Keratinocyte (primary cell): ENCODE data around the gene SKIDA1. TPM values are rescaled to one million over a fixed set of nuclear protein-coding genes. Genes with fewer than 3 reads are reported as not detected.

Experiments used
- DNase-seq: peaks from one replicate; pipeline ENCODE4 v3.0.0-alpha.2; 2011; ENCODE audit warnings: low read depth, missing footprints, low spot score
- FAIRE-seq: peaks from 2 replicates; lab custom pipeline; 2011; peaks lifted over from hg19 to GRCh38; lab: Jason Lieb, UNC
- H2AFZ ChIP-seq: 2 replicates; pipeline ENCODE4 v1.6.0; 2012; ENCODE audit warnings: low read length, control low read depth, inconsistent platforms; ENCODE audit not compliant: control insufficient read depth
- H3K27ac ChIP-seq: 2 replicates; pipeline ENCODE4 v1.5.1; 2011; ENCODE audit warnings: low read length; ENCODE audit not compliant: control insufficient read depth, insufficient read depth
- H3K27me3 ChIP-seq: 3 replicates; pipeline ENCODE4 v1.6.0; 2011; ENCODE audit warnings: low read length; ENCODE audit not compliant: control insufficient read depth, insufficient read depth; ENCODE audit errors: extremely low read depth
- H3K36me3 ChIP-seq, 2 experiments: 2 replicates in 1 of 2; 3 replicates in 1 of 2; pipeline ENCODE4 v1.5.1; 2011; ENCODE audit warnings: low read length in 2 of 2, mild to moderate bottlenecking in 1 of 2; ENCODE audit not compliant: control insufficient read depth in 2 of 2, insufficient read depth in 2 of 2; ENCODE audit errors: extremely low read depth in 1 of 2
- H3K4me1 ChIP-seq: 3 replicates; pipeline ENCODE4 v1.5.1; 2011; ENCODE audit warnings: low read length; ENCODE audit not compliant: control insufficient read depth, insufficient read depth; ENCODE audit errors: extremely low read depth
- H3K4me2 ChIP-seq: 3 replicates; pipeline ENCODE4 v1.6.0; 2011; ENCODE audit warnings: low read depth, low read length; ENCODE audit not compliant: control insufficient read depth, insufficient read depth; ENCODE audit errors: extremely low read depth
- H3K4me3 ChIP-seq, 3 experiments: fragments of 200-600 bp in 1 of 3; sonication (generic) in 1 of 3; 2 replicates in 2 of 3; 3 replicates in 1 of 3; pipeline ENCODE4 v1.5.1; 2011 to 2016; ENCODE audit warnings: low read length in 3 of 3, mild to moderate bottlenecking in 3 of 3, control low read depth in 2 of 3, inconsistent platforms in 1 of 3, low read depth in 1 of 3, mixed read lengths in 1 of 3, mixed run types in 1 of 3, moderate library complexity in 1 of 3; ENCODE audit not compliant: control insufficient read depth in 2 of 3, insufficient read depth in 2 of 3; ENCODE audit errors: extremely low read depth in 1 of 3
- H3K79me2 ChIP-seq: 2 replicates; pipeline ENCODE4 v1.6.0; 2012; ENCODE audit warnings: low read length; ENCODE audit not compliant: control insufficient read depth, insufficient read depth
- H3K9ac ChIP-seq: 3 replicates; pipeline ENCODE4 v1.6.0; 2011; ENCODE audit warnings: low read length; ENCODE audit not compliant: control insufficient read depth, insufficient read depth; ENCODE audit errors: extremely low read depth
- H3K9me1 ChIP-seq: 3 replicates; pipeline ENCODE4 v1.6.0; 2011; ENCODE audit warnings: low read length; ENCODE audit not compliant: control insufficient read depth, insufficient read depth; ENCODE audit errors: extremely low read depth
- H3K9me3 ChIP-seq: 2 replicates; pipeline ENCODE4 v1.5.1; 2012; ENCODE audit warnings: low read depth, low read length; ENCODE audit not compliant: control insufficient read depth
- H4K20me1 ChIP-seq: 3 replicates; pipeline ENCODE4 v1.6.0; 2011; ENCODE audit warnings: low read length; ENCODE audit not compliant: control insufficient read depth, insufficient read depth; ENCODE audit errors: extremely low read depth
- CTCF ChIP-seq, 3 experiments: IDR thresholded peaks in 1 of 3; conservative IDR thresholded peaks in 1 of 3; optimal IDR thresholded peaks in 1 of 3; 2 replicates in 2 of 3; 3 replicates in 1 of 3; pipeline versions ENCODE3 to v1.5.1; 2011; ENCODE audit warnings: low read length in 3 of 3, mild to moderate bottlenecking in 3 of 3, moderate library complexity in 2 of 3, control low read depth in 1 of 3, inconsistent platforms in 1 of 3; ENCODE audit not compliant: insufficient read depth in 2 of 3; ENCODE audit errors: extremely low read depth in 1 of 3
- EZH2 ChIP-seq: IDR thresholded peaks from one replicate; pipeline ENCODE4 v1.6.1; 2012; ENCODE audit warnings: inconsistent platforms, mild to moderate bottlenecking, low read length, moderate library complexity
- dilution Hi-C: fragments of 300-500 bp; cut with MboI; formaldehyde crosslinking; loops from one replicate; pipeline ENCODE4 v1.7.0; 2020; ENCODE audit warnings: low sequenced_read_pairs; ENCODE audit not compliant: extremely low pct_ligation_motif_present
- polyA plus RNA-seq, 5 experiments: library from polyadenylated mRNA; depleted of rRNA in 3 of 5; stranded (reverse) in 3 of 5; stranded (forward) in 1 of 5; unstranded in 1 of 5; fragments of >200 nt; gene quantifications; 1 replicate in 1 of 5; 2 replicates in 3 of 5; 3 replicates in 1 of 5; pipeline versions ENCODE4 v1.2.1 to v1.2.3, GENCODE V29; 2011 to 2012; ENCODE audit warnings: missing spikeins in 2 of 5, low read depth in 1 of 5, low replicate concordance in 1 of 5

Gene SKIDA1
- polyA plus RNA-seq, 1 donor (not counting 4 experiments of a cell fraction or from before 2014, with no cell fraction given): 0.13 TPM

DNA sequence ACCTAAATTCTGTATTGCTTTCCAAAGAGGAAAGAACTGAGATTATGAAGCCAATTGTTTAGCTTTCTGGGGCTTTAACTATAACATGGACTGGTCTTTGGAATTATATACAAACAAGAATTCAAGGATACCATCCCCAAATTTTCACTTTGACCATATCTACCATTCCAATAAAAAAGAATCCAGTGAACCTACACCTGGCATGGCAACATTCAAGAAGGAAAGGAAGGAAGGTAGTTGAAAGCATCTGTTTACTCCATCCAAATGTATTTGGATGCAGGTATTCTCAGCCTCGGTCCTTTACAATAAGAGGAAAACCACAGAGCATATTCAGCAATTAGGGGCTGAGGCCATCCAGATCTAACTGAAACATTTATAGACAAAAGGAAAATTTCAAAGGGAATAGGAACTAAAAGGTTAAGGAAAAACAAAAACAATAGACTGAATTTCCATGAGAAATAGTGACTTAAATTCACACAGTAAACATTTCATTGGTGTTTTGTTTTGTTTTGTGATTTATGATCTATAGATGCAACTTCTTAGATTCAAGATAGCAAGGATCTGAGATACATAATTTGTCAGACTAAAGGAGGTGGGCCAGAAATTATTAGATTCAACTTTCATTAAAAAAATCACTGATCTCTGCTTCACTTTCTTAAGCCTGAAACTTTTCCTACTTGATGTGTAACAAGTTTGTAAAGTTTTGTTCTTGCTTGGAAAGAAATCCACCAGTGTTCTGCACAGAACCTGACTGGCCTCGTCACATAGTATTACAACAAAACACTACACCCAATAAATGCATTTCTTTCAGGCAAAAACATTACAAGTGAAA, 12.7 kb downstream of the SKIDA1 start:
- Histone ChIP-seq H2AFZ (no peak overlapping the region), H3K27me3 (no peaks in the 10 kb centered on the region), H3K9me1 (no peaks in the 10 kb centered on the region), H3K4me3 (peak overlapping the region in 1 of 3 experiments; percentile 13), H3K36me3 (no peaks in the 10 kb centered on the region), H3K4me2 (peak overlapping the region; percentile 60), H4K20me1 (no peaks in the 10 kb centered on the region), H3K9me3 (no peaks in the 10 kb centered on the region), H3K27ac (no peak overlapping the region), H3K79me2 (no peaks in the 10 kb centered on the region), H3K4me1 (peaks cover 16% of the 10 kb centered on the region), H3K9ac (no peak overlapping the region)
- FAIRE-seq: peak; percentile 9
- TF ChIP-seq EZH2 (no peak), CTCF (optimal IDR thresholded peaks at IDR 0.05 in 1 of 3, IDR thresholded peaks at IDR 0.05 in 1 of 3, conservative IDR thresholded peaks at IDR 0.05 in 1 of 3; ENCODE audit: extremely low read depth in 1 of 3, insufficient read depth in 2 of 3, low read length in 3 of 3) (no peak)
- DNase-seq: no peak
- dilution Hi-C loops: no loop called here

DNA sequence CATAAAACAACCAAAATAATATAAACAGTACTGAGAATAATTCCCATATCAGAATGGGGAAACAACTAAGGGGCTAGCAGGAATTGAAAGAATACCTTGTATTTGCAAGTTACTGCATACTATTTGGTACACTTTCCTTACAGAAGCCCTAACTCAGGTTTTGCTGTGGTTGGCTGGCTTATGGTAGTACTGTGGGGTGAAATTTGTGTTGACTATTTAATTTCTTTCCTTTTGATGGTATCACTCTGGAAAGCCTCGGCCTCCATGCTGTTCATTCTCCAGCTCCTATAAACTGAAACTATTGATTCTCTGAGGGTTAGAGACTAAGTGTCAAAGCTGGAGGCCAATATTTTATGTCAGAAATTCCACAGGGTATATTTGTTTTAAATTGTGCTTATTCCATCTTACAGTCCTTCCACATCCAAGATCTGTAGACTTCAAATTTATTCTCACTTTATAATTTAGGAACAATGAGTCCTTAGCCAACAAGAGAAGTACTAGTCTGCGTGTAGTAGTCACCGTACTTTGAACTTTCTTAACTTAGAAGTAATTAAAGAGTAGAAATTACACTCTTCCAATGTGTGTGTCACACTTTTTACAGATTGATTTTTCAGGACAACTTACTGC, 13.4 kb downstream of the SKIDA1 start:
- no peaks in the 10 kb centered on the region for H3K9me3 ChIP-seq
- dilution Hi-C loops: no loop called here
- H3K79me2 ChIP-seq: no peaks in the 10 kb centered on the region
- no peaks in the 10 kb centered on the region for H3K27me3 ChIP-seq
- H3K9ac ChIP-seq: no peak overlapping the region
- DNase-seq (no peak), FAIRE-seq (no peak)
- peak overlapping the region in 2 of 3 experiments; percentile 3 to 13 for H3K4me3 ChIP-seq
- H4K20me1 ChIP-seq: no peaks in the 10 kb centered on the region
- no peak overlapping the region for H3K27ac ChIP-seq
- H3K4me1 ChIP-seq: peaks cover 13% of the 10 kb centered on the region
- no peaks in the 10 kb centered on the region for H3K36me3 ChIP-seq
- TF ChIP-seq CTCF (optimal IDR thresholded peaks at IDR 0.05 in 1 of 3, IDR thresholded peaks at IDR 0.05 in 1 of 3, conservative IDR thresholded peaks at IDR 0.05 in 1 of 3; ENCODE audit: extremely low read depth in 1 of 3, insufficient read depth in 2 of 3, low read length in 3 of 3) (no peak), EZH2 (no peak)
- peak overlapping the region; percentile 11 for H2AFZ ChIP-seq
- no peaks in the 10 kb centered on the region for H3K9me1 ChIP-seq
- H3K4me2 ChIP-seq: peak overlapping the region; percentile 60
